Brain pericyte (primary cell): Measurements from ENCODE around the gene VPS16.
"Not testable (repeated sequence)": the region's sequence is repeated elsewhere in the genome, so short reads cannot be mapped to it uniquely, and the experiment has no call there.

Experiments
- DNase-seq: peaks from one replicate; pipeline ENCODE4 v3.0.0-alpha.2; 2012; ENCODE audit warnings: low read depth, low spot score

Gene VPS16

GRCh38 chr20:2807019-2807418 lies 33.5 kb upstream of the VPS16 start:
- no peak for DNase-seq

GRCh38 chr20:2807929-2808328 lies 32.6 kb upstream of the VPS16 start:
- DNase-seq, result not testable (repeated sequence)

GRCh38 chr20:2809690-2810089 lies 30.9 kb upstream of the VPS16 start:
- no peak for DNase-seq

- DNase-seq, result no peak
These were observed 28.4 kb upstream of the VPS16 start for GRCh38 chr20:2812189-2812588.

GRCh38 chr20:2814076-2814475 lies 26.5 kb upstream of the VPS16 start:
- DNase-seq, result no peak

GRCh38 chr20:2814587-2815051 lies 25.9 kb upstream of the VPS16 start, which contains the start of gene C20orf141:
Gene C20orf141, plus strand, starts transcription at chr20:2814987. Its CDS starts 198 bp downstream, at chr20:2815185.
- DNase-seq, result peak; percentile 95

- DNase-seq, result no peak
These were observed 25.2 kb upstream of the VPS16 start for GRCh38 chr20:2815242-2815900.

- no peak for DNase-seq
These were observed 24.4 kb upstream of the VPS16 start, which contains the start of gene TMEM239 for GRCh38 chr20:2816030-2816582. Gene TMEM239, plus strand, starts transcription at chr20:2816364. Its CDS starts 191 bp downstream, at chr20:2816555.

GRCh38 chr20:2816583-2817340 lies 23.8 kb upstream of the VPS16 start:
- DNase-seq, result no peak

- DNase-seq, result no peak
These were observed 23.2 kb upstream of the VPS16 start for GRCh38 chr20:2817341-2817726.

GRCh38 chr20:2817891-2818595 lies 22.5 kb upstream of the VPS16 start:
- no peak for DNase-seq

GRCh38 chr20:2820084-2820895 lies 20.3 kb upstream of the VPS16 start:
- no peak for DNase-seq

- no peak for DNase-seq
These were observed 19.4 kb upstream of the VPS16 start for GRCh38 chr20:2820896-2821869.

GRCh38 chr20:2822073-2822472 lies 18.5 kb upstream of the VPS16 start:
- DNase-seq, result no peak

- DNase-seq, result no peak
These were observed 14.8 kb upstream of the VPS16 start for GRCh38 chr20:2825761-2826160.

- no peak for DNase-seq
These were observed 13.9 kb upstream of the VPS16 start for GRCh38 chr20:2826655-2827054.

GRCh38 chr20:2829376-2829775 lies 11.2 kb upstream of the VPS16 start:
- DNase-seq, result no peak

- DNase-seq, result not testable (repeated sequence)
These were observed 9.3 kb upstream of the VPS16 start for GRCh38 chr20:2831206-2831605.

GRCh38 chr20:2833761-2834160 lies 6.8 kb upstream of the VPS16 start:
- no peak for DNase-seq
